ENCODE results near the gene SNCB.

SNCB gene

DNA sequence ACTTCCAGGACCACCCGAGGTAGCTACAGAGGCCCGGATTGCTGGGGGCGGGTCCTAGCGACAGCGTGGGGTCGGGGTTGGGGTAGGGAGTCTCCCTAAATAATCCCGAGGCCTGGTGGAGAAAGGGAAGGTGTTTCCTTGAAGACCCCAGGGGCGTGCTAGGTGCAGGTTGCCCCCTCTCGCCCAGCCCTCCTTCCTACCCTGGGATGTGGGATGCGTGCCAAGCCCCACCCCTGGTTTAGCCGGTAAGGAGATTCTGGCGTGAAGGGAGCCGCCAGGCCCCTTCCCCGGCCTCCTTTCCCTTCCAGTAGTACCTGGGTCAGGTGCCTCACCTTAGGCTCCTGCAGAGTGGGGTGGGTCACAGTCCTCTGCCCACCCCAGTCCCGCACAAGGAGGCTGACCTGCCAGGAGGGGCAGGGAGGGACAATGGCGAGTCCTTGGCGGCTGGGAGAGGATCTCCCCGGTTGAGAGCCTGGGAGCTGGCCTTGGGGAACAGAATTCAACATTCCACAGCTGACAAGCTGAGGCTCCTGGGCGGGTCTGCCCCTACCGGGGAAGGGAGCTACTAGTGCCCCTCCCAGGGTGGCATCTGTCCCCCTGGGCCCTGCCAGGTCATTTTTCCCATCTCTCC is 17.6 kb upstream of the SNCB start:
- Histone ChIP-seq H3F3A (ENCODE audit: insufficient read depth, low read length) (no peaks in the 10 kb centered on the region), H3K4me3 (ENCODE audit: low read length) (peak overlapping the region; percentile 86), H2AFZ (ENCODE audit: low read length) (peak overlapping the region; percentile 98), H3K4me1 (ENCODE audit: low read length) (peaks cover 19% of the 10 kb centered on the region), H4K20me1 (ENCODE audit: insufficient read depth, low read length) (no peaks in the 10 kb centered on the region), H3K27ac (ENCODE audit: low read length) (no peak overlapping the region), H3K79me2 (ENCODE audit: low read length) (peaks cover 13% of the 10 kb centered on the region), H3K36me3 (replicated peaks; ENCODE audit: insufficient read depth, low read length) (no peaks in the 10 kb centered on the region), H3K27me3 (replicated peaks; ENCODE audit: insufficient read depth, low read length) (no peaks in the 10 kb centered on the region), H3K4me2 (ENCODE audit: low read depth, low read length) (peak overlapping the region; percentile 88), H3K9me3 (replicated peaks; ENCODE audit: insufficient read depth, low read length) (no peaks in the 10 kb centered on the region), H3K9me2 (replicated peaks; ENCODE audit: insufficient read depth, low read length) (no peaks in the 10 kb centered on the region), H3K9ac (ENCODE audit: low read length) (peak overlapping the region; percentile 89)
- DNase-seq = no peak
- TF ChIP-seq EZH2phosphoT487 (IDR thresholded peaks at IDR 0.05; ENCODE audit: low read length) = no peak

DNA sequence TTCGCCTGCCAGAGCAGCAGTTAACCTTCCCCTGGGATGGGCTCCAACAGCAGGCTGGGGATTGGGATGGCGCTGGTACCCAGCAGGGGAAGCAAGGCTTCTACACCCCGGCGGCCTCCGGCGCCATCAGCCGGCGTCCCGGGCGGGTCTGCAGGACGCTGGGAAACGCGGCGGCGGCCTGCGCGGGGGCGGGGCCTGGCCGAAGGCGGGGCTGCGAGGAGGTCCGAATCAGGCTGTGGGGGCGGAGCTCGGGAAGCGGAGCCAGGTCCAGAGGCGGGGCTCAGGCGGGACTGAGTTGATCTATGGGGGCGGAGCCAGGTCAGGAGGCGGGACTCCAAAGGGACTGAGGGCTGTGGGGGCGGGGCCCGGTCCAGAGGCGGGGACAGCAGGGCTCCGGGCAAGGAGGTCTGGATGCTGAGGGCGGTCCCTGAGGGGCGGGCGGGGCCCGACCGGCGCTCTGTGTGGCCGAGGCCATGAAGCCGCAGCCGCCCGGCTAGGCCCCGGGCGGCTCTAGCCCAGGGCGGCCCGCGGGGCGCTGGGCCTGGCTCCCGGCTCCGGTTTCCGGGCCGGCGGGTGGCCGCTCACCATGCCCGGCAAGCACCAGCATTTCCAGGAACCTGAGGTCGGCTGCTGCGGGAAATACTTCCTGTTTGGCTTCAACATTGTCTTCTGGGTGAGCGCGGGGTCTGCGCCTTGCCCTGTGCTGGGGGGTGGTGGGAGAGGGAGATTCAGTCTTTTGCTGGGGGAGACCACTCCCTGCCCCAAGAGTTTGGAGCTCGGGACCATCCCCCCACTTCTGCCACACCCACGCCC is 16.9 kb upstream of the SNCB start, which contains the start of gene TSPAN17:
TSPAN17 (plus strand) TSS at position 455 of the 813 bp plus-strand sequence; CDS start at position 587, 132 bp downstream.
- Histone ChIP-seq H3K79me2 (ENCODE audit: low read length) (peaks cover 13% of the 10 kb centered on the region), H3F3A (ENCODE audit: insufficient read depth, low read length) (no peaks in the 10 kb centered on the region), H3K4me1 (ENCODE audit: low read length) (peaks cover 19% of the 10 kb centered on the region), H3K27ac (ENCODE audit: low read length) (no peak within 1 kb of the TSS), H4K20me1 (ENCODE audit: insufficient read depth, low read length) (no peaks in the 10 kb centered on the region), H3K9me3 (replicated peaks; ENCODE audit: insufficient read depth, low read length) (no peaks in the 10 kb centered on the region), H3K4me2 (ENCODE audit: low read depth, low read length) (peak within 1 kb of the TSS; percentile 88), H3K36me3 (replicated peaks; ENCODE audit: insufficient read depth, low read length) (no peaks in the 10 kb centered on the region), H2AFZ (ENCODE audit: low read length) (peak within 1 kb of the TSS; percentile 98), H3K4me3 (ENCODE audit: low read length) (peak within 1 kb of the TSS; percentile 86), H3K9me2 (replicated peaks; ENCODE audit: insufficient read depth, low read length) (no peaks in the 10 kb centered on the region), H3K9ac (ENCODE audit: low read length) (peak within 1 kb of the TSS; percentile 89), H3K27me3 (replicated peaks; ENCODE audit: insufficient read depth, low read length) (no peaks in the 10 kb centered on the region)
- peak; percentile 99 for DNase-seq
- TF ChIP-seq, protein P1, sequence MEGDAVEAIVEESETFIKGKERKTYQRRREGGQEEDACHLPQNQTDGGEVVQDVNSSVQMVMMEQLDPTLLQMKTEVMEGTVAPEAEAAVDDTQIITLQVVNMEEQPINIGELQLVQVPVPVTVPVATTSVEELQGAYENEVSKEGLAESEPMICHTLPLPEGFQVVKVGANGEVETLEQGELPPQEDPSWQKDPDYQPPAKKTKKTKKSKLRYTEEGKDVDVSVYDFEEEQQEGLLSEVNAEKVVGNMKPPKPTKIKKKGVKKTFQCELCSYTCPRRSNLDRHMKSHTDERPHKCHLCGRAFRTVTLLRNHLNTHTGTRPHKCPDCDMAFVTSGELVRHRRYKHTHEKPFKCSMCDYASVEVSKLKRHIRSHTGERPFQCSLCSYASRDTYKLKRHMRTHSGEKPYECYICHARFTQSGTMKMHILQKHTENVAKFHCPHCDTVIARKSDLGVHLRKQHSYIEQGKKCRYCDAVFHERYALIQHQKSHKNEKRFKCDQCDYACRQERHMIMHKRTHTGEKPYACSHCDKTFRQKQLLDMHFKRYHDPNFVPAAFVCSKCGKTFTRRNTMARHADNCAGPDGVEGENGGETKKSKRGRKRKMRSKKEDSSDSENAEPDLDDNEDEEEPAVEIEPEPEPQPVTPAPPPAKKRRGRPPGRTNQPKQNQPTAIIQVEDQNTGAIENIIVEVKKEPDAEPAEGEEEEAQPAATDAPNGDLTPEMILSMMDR (IDR thresholded peaks at IDR 0.05; ENCODE audit: low read length) = peak; percentile 34
- no peak for TF ChIP-seq EZH2 (optimal IDR thresholded peaks at IDR 0.05; ENCODE audit: low read depth, low read length)

DNA sequence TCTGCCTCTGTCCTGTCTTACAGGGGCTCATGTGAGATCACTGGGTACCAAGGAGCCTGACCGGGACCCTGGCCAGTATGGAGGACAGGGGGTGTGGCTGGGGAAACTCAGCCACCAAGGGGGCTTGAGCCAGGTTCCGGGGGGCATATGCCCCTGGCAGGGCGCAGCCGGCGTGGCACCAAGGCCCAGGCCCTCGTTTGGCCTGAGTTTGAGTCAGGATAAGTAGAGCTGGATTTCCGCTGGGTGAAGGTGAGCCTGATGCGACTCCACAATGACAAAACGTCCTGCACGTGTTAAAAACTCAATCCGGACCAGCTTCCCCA is 16.3 kb upstream of the SNCB start:
- no peaks in the 10 kb centered on the region for H4K20me1 ChIP-seq (ENCODE audit: insufficient read depth, low read length)
- peak overlapping the region; percentile 86 for H3K4me2 ChIP-seq (ENCODE audit: low read depth, low read length)
- no peak overlapping the region for H3K27ac ChIP-seq (ENCODE audit: low read length)
- H3K27me3 ChIP-seq (replicated peaks; ENCODE audit: insufficient read depth, low read length) = no peaks in the 10 kb centered on the region
- peaks cover 19% of the 10 kb centered on the region for H3K4me1 ChIP-seq (ENCODE audit: low read length)
- peak overlapping the region; percentile 54 for H3K4me3 ChIP-seq (ENCODE audit: low read length)
- DNase-seq = no peak
- no peak for TF ChIP-seq EZH2 (optimal IDR thresholded peaks at IDR 0.05; ENCODE audit: low read depth, low read length)
- TF ChIP-seq EZH2phosphoT487 (IDR thresholded peaks at IDR 0.05; ENCODE audit: low read length) = no peak
- TF ChIP-seq, protein P1 (IDR thresholded peaks at IDR 0.05; ENCODE audit: low read length) = no peak
- H3K9me2 ChIP-seq (replicated peaks; ENCODE audit: insufficient read depth, low read length) = no peaks in the 10 kb centered on the region
- H3K79me2 ChIP-seq (ENCODE audit: low read length) = peaks cover 13% of the 10 kb centered on the region
- no peaks in the 10 kb centered on the region for H3K36me3 ChIP-seq (replicated peaks; ENCODE audit: insufficient read depth, low read length)
- no peaks in the 10 kb centered on the region for H3F3A ChIP-seq (ENCODE audit: insufficient read depth, low read length)
- peak overlapping the region; percentile 92 for H2AFZ ChIP-seq (ENCODE audit: low read length)
- no peaks in the 10 kb centered on the region for H3K9me3 ChIP-seq (replicated peaks; ENCODE audit: insufficient read depth, low read length)
- peak overlapping the region; percentile 50 for H3K9ac ChIP-seq (ENCODE audit: low read length)

Measured in MM.1S (cell line).